NOMO-1 (cell line): ENCODE results near the gene ARAP1.

Source experiments
- DNase-seq, 2 experiments: peaks; one replicate each; lab custom pipeline; 2025; ENCODE audit not compliant: unreplicated experiment in 2 of 2; lab: John Stamatoyannopoulos, UW

Gene ARAP1

GRCh38 chr11:72744474-72744873, 7.7 kb downstream of the ARAP1 start:
- DNase-seq: no peak

DNA sequence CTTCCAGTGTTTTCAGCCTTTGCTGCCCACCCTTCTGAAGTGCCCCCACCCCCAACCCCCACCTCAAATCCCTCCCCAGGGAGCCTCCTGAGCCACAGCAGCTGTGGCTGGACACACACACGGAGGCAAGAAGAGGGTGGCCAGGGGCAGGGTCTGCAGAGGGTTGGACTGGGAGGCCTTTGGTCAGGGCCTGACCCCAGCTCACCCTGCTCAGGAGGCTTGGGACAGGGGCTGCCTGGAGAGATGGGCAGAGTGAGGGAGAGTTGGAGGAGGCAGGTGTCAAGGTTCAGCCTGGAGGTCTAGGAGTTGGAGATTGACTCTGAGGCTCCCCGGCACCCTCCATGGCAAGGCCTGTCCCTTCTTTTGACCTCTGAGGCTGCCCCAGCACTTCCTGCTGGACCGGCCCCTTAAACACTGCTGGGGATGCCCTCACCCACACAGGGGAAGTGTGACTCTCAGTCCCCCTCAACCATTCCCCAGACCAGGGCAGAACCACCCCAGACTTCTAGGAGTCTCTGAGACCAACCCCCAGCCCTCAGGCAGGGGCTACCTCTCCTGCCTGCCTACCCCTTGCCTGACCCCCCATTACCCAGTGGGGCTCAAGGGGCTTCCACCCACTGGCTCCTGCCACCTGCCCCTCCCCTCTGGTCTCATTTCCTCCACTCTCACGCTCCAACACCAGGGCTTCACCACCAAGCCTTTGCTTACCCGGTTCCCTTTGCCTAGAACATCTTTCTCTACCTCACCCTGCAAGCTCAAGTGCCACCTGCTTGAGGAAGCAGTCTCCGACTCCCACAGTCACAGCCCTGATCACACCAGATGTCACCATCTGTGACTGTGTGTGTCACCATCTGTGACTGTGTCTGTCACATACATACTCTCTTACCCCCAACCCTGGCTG, 8.6 kb downstream of the ARAP1 start:
- peak in 1 of 2 experiments; percentile 17 for DNase-seq

- DNase-seq: no peak
Observed at GRCh38 chr11:72742513-72743320, 9.5 kb downstream of the ARAP1 start.

DNA sequence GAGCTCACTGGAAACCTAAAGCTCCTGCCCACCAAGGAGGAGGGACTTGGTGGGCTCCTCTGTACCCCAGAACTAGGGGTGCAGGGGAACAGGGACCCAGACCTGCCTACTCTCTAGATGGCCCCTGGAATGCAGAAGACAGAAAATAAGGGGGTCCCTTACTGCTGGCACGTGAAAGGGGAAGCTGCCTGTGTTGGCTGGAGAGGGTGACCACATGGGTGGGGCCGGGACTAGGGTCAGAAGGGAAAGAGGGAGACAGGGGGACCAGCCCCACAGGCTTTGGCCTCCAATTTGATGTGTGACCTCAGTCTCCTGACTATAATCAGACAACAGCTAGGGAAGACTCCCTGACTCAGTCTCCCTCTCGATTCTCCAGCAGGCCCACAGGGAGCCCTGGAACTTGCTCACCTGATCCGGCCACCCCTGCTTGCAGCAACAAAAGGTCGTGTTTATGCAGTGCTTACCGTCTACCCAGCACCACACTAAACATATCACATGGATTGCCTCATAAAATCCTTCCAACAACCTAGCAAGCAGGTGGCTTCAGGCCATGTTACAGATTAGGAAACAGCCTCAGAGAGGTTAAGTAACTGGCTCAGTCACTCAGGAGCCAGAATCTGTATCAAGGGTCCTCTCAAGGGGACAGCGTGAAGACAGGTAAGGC, 10.2 kb downstream of the ARAP1 start:
- DNase-seq: peak; percentile 15 to 35

DNA sequence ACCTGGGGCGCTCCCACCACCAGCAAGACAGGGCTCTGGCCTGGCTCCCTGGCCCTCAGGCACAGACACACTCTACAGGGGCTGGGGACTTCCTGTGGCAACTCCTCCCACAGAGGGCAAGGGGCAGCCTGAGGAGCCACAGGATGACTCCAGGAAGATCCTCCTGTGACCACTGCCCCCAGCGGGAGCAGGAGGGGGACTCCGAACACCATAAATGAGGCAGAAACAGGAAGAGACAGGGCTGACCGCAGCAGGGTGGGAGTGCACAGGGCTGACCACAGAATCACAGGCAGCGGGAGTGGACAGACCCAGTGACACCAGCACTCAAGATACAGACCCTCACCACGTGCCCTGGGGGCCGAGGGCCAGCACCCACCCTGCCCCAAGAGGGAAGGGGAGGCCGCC, 10.8 kb downstream of the ARAP1 start:
- peak; percentile 36 to 60 for DNase-seq

GRCh38 chr11:72740562-72741428, 11.4 kb downstream of the ARAP1 start:
- DNase-seq: no peak

GRCh38 chr11:72740060-72740424, 12.2 kb downstream of the ARAP1 start:
- DNase-seq: no peak

DNA sequence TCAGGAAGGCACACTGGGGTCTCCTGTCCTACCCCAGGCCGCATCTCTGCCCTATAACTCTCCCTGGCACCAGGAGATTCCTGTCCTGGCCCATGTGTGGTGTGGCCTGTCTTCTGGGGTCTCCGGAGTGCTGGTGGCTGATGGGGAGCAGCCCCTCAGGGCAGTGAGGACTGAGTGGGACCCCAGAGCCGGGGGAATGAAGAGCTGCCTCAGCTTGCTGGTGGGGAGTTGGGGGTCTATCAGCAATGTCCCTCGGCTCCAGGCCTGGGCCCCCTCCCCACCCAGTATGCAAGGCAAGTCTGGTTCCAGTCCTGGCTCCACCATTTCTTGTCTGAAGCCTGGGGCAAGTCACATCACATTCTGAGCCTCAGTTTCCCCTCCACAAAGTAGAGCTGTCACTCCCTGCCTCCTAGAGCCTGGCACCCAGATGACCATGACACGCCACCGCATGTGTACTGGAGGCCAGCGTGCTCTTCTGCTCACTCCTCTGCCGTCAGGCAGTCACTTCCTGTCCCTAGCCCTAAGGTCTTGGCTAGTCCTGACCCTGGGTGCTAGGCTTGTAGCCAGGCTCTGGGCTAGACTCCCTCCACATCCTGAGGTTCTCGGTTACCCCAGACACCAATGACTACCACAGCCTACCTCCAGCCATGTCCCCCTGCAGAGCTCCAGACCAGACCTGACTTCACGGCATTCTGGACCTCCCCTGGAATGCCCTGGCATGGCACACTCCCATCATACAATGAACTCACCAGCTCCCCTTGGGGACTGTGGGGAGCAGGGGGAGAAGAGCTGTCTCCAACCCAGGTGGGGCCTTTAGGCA, 12.8 kb downstream of the ARAP1 start:
- no peak for DNase-seq

- peak; percentile 77 to 84 for DNase-seq
Observed at GRCh38 chr11:72738199-72739141, 13.7 kb downstream of the ARAP1 start.

DNA sequence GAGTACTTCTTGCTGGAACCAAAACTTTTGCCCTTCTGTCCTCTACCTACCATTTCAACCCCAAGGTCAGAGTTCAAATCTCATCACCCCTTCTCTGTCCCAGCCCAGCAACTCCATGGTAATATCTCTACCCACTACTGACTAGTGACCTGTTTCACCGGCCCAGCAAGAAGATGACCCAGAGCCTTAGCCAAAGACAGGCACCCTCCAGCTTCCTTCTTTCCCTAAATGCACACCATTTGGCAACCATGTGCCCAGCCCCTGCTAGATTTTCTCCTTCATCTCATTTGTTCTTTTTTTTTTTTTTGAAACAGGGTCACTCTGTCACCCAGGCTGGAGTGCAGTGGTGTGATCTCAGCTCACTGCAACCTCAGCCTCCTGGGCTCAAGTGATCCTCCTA, 14.9 kb downstream of the ARAP1 start:
- DNase-seq: no peak

DNA sequence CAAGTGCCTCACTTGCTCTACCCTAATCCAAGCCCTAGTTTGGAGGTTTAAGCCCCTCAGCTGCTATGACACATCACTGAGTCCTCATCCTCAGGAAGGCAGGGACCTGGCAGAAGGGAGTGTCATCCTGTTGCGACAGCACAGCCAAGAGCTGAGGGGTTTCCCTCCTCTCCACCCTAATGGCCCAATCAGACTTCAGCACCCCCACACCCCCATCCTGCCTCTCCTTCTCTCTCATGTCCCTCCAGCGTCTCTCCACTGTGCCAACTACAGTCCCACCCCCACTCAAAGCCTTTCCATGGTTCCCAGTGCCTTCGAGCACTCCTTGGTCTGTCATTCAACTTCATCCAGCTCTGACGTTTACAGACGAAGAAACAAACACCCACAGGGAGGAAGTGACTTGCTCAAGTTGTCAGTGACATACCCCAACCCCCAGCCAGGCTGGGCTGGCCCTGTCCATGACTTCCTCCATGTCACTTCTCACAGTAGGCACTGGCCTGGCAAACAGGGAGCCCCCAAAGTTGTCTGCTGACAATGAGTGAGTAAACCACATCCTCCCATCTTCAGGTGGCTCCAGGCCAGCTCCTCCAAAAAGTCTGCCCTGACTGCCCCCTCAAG, 15.6 kb downstream of the ARAP1 start:
- peak; percentile 81 to 91 for DNase-seq

DNA sequence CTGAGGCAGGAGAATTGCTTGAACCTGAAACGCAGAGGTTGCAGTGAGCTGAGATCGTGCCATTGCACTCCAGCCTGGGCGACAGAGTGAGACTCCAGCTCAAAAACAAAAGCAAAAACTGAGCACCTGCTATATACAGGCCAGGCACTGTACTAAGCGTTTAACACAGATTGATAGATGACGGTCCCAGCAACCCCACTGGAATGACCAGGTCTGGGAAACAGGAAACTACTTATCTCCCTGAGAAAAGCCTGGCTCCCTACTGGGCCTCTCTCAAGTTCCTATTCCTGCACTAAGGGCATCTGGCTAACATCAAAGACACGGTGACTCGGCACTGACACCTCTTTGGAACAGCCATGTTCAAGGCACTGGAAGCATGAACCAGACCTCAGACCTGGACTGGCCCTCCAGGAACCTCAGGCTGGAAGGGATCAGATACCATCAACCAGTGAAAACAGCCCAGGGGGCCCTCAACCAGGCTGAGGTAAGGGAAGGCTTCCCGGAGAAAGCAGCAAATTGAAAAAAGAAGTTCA, 16.6 kb downstream of the ARAP1 start:
- peak in 1 of 2 experiments; percentile 10 for DNase-seq

GRCh38 chr11:72732329-72732728, 19.9 kb downstream of the ARAP1 start:
- DNase-seq: no peak

GRCh38 chr11:72730737-72731136, 21.5 kb downstream of the ARAP1 start:
- peak; percentile 43 to 61 for DNase-seq

GRCh38 chr11:72730243-72730642, 22.0 kb downstream of the ARAP1 start:
- DNase-seq: no peak

- DNase-seq: peak in 1 of 2 experiments; percentile 14
Observed at GRCh38 chr11:72727521-72727920, 24.7 kb downstream of the ARAP1 start.
